Cardiac fibroblast (primary cell): ENCODE measurements around the gene PROX1.

Experiments used
- DNase-seq, 2 donors: peaks; one replicate each; pipeline versions ENCODE4 v3.0.0 to v3.0.0-alpha.2; 2010; ENCODE audit warnings: low read depth in 2 of 2
- H3K4me3 ChIP-seq, 2 donors: replicated peaks in 1 of 2; 1 replicate in 1 of 2; 2 replicates in 1 of 2; pipeline ENCODE4 v1.5.1; 2011; ENCODE audit warnings: low read depth in 2 of 2, low read length in 2 of 2, mild to moderate bottlenecking in 2 of 2, moderate library complexity in 1 of 2
- TF ChIP-seq, protein P1 (sequence below): IDR thresholded peaks from one replicate; pipeline ENCODE4 v1.5.1; 2011; ENCODE audit warnings: low read depth, mild to moderate bottlenecking, low read length, inconsistent platforms

PROX1 gene

GRCh38 chr1:213951876-213952275 lies 35.9 kb upstream of the PROX1 start:
- TF ChIP-seq, protein P1, sequence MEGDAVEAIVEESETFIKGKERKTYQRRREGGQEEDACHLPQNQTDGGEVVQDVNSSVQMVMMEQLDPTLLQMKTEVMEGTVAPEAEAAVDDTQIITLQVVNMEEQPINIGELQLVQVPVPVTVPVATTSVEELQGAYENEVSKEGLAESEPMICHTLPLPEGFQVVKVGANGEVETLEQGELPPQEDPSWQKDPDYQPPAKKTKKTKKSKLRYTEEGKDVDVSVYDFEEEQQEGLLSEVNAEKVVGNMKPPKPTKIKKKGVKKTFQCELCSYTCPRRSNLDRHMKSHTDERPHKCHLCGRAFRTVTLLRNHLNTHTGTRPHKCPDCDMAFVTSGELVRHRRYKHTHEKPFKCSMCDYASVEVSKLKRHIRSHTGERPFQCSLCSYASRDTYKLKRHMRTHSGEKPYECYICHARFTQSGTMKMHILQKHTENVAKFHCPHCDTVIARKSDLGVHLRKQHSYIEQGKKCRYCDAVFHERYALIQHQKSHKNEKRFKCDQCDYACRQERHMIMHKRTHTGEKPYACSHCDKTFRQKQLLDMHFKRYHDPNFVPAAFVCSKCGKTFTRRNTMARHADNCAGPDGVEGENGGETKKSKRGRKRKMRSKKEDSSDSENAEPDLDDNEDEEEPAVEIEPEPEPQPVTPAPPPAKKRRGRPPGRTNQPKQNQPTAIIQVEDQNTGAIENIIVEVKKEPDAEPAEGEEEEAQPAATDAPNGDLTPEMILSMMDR = no peak
- H3K4me3 ChIP-seq = no peak overlapping the region
- DNase-seq = no peak

GRCh38 chr1:213953806-213954205 lies 34.0 kb upstream of the PROX1 start:
- H3K4me3 ChIP-seq = no peak overlapping the region
- no peak for DNase-seq
- TF ChIP-seq, protein P1 = no peak

GRCh38 chr1:213956295-213956770 lies 31.4 kb upstream of the PROX1 start:
- TF ChIP-seq, protein P1 = no peak
- DNase-seq = no peak

GRCh38 chr1:213958346-213958745 lies 29.4 kb upstream of the PROX1 start:
- TF ChIP-seq, protein P1 = no peak
- no peak overlapping the region for H3K4me3 ChIP-seq
- DNase-seq = no peak

More at GRCh38 chr1:213956295-213956770, 31.4 kb upstream of the PROX1 start:
- H3K4me3 ChIP-seq = no peak overlapping the region

- DNase-seq = no peak
- no peak overlapping the region for H3K4me3 ChIP-seq
- TF ChIP-seq, protein P1 = no peak
These were observed 26.8 kb upstream of the PROX1 start for GRCh38 chr1:213960963-213961362.

GRCh38 chr1:213962508-213962907 lies 25.3 kb upstream of the PROX1 start:
- no peak overlapping the region for H3K4me3 ChIP-seq
- DNase-seq = no peak
- TF ChIP-seq, protein P1 = no peak

DNA sequence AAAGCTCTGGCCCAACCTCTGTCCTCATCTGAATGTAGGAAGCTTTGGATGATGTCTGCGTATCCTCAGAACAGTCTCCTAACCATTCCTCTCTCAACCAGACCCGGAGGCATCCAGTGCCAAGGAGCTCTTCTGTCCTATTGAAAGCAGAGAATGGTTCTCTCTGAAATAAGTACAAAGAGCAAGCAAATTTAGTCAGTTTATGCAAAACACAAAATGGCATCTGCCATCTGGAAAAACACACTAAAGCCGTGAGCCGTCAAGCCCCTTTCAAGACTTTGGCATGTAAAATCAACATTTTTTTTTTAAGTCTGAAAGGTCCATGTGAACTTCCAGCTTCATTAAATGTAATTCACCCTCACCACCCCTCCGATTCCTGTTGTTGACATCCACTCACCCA lies 21.7 kb upstream of the PROX1 start:
- TF ChIP-seq, protein P1 = no peak
- no peak for DNase-seq
- H3K4me3 ChIP-seq = no peak overlapping the region
